K562 (cell line): ENCODE measurements around the gene LCLAT1.

Experiments used
- ASH1L ChIP-seq: fragments of 450-650 bp; IDR thresholded peaks from 2 replicates; pipeline ENCODE4 v1.6.1; 2018; ENCODE audit warnings: borderline replicate concordance, mild to moderate bottlenecking, low read depth; ENCODE audit not compliant: partially characterized antibody
- BRD4 ChIP-seq: fragments of 200-600 bp; sonication (generic); IDR thresholded peaks from 2 replicates; pipeline ENCODE4 v1.6.1; 2017; ENCODE audit warnings: inconsistent platforms
- NFYB ChIP-seq: IDR thresholded peaks from 2 replicates; pipeline ENCODE4 v1.6.1; 2011; ENCODE audit warnings: mild to moderate bottlenecking, moderate library complexity; ENCODE audit not compliant: insufficient read length; ENCODE audit errors: extremely low read depth
- NRF1 ChIP-seq, 2 experiments: fragments of 450-650 bp; IDR thresholded peaks in 1 of 2; conservative IDR thresholded peaks in 1 of 2; 2 replicates each; pipeline ENCODE4 v1.6.1; 2014; ENCODE audit warnings: mild to moderate bottlenecking in 2 of 2
- TF ChIP-seq, protein P1 (sequence below): fragments of 250-450 bp; sonication (Bioruptor Pico); IDR thresholded peaks from 2 replicates; pipeline ENCODE4 v1.4.0; 2020; ENCODE audit warnings: mild to moderate bottlenecking, moderate library complexity
- TF ChIP-seq, protein P2 (sequence below), 3 experiments: IDR thresholded peaks in 2 of 3; conservative IDR thresholded peaks in 1 of 3; 2 replicates each; pipeline ENCODE4 v1.5.1; 2011 to 2012; ENCODE audit warnings: low read length in 3 of 3, mild to moderate bottlenecking in 3 of 3, control low read depth in 2 of 3, improper control_type of control experiment in 1 of 3, inconsistent platforms in 1 of 3, low read depth in 1 of 3, mixed read lengths in 1 of 3, moderate library complexity in 1 of 3; ENCODE audit not compliant: insufficient read depth in 2 of 3
- TF ChIP-seq, protein P3 (sequence below), 2 experiments: IDR thresholded peaks; 2 replicates each; pipeline ENCODE4 v1.6.1; 2012; ENCODE audit warnings: improper control_type of control experiment in 2 of 2, low read depth in 2 of 2, low read length in 2 of 2, borderline replicate concordance in 1 of 2

DNA sequence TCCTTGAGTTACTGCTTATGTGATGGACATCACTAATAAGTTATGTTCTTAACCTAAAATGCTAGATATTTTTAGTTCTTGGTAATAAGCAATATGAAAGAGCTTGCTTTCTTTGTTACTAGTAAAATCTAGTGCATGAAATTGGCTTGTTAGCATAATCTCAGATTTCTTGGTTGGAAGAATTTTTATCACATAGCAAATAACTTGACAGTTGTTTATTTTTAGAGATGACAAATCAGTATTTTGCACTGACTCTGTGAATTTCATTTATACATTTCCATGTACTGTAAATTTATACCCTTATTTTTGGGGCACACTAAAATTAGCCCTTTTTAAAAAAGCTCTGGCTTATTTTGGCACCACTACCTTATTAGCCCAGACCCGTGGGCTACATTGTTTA, 45.6 kb downstream of the LCLAT1 start:
- TF ChIP-seq NFYB (no peak), ASH1L (no peak), NRF1 (conservative IDR thresholded peaks at IDR 0.05 in 1 of 2, IDR thresholded peaks at IDR 0.05 in 1 of 2) (no peak), BRD4 (no peak)
- TF ChIP-seq, protein P1, sequence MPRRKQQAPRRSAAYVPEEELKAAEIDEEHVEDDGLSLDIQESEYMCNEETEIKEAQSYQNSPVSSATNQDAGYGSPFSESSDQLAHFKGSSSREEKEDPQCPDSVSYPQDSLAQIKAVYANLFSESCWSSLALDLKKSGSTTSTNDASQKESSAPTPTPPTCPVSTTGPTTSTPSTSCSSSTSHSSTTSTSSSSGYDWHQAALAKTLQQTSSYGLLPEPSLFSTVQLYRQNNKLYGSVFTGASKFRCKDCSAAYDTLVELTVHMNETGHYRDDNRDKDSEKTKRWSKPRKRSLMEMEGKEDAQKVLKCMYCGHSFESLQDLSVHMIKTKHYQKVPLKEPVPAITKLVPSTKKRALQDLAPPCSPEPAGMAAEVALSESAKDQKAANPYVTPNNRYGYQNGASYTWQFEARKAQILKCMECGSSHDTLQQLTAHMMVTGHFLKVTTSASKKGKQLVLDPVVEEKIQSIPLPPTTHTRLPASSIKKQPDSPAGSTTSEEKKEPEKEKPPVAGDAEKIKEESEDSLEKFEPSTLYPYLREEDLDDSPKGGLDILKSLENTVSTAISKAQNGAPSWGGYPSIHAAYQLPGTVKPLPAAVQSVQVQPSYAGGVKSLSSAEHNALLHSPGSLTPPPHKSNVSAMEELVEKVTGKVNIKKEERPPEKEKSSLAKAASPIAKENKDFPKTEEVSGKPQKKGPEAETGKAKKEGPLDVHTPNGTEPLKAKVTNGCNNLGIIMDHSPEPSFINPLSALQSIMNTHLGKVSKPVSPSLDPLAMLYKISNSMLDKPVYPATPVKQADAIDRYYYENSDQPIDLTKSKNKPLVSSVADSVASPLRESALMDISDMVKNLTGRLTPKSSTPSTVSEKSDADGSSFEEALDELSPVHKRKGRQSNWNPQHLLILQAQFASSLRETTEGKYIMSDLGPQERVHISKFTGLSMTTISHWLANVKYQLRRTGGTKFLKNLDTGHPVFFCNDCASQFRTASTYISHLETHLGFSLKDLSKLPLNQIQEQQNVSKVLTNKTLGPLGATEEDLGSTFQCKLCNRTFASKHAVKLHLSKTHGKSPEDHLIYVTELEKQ (CRISPR knock-in tag) = no peak
- TF ChIP-seq, protein P2, sequence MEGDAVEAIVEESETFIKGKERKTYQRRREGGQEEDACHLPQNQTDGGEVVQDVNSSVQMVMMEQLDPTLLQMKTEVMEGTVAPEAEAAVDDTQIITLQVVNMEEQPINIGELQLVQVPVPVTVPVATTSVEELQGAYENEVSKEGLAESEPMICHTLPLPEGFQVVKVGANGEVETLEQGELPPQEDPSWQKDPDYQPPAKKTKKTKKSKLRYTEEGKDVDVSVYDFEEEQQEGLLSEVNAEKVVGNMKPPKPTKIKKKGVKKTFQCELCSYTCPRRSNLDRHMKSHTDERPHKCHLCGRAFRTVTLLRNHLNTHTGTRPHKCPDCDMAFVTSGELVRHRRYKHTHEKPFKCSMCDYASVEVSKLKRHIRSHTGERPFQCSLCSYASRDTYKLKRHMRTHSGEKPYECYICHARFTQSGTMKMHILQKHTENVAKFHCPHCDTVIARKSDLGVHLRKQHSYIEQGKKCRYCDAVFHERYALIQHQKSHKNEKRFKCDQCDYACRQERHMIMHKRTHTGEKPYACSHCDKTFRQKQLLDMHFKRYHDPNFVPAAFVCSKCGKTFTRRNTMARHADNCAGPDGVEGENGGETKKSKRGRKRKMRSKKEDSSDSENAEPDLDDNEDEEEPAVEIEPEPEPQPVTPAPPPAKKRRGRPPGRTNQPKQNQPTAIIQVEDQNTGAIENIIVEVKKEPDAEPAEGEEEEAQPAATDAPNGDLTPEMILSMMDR (IDR thresholded peaks at IDR 0.05 in 2 of 3, conservative IDR thresholded peaks at IDR 0.05 in 1 of 3; ENCODE audit: insufficient read depth in 2 of 3, low read depth in 1 of 3, low read length in 3 of 3) = no peak
- TF ChIP-seq, protein P3, sequence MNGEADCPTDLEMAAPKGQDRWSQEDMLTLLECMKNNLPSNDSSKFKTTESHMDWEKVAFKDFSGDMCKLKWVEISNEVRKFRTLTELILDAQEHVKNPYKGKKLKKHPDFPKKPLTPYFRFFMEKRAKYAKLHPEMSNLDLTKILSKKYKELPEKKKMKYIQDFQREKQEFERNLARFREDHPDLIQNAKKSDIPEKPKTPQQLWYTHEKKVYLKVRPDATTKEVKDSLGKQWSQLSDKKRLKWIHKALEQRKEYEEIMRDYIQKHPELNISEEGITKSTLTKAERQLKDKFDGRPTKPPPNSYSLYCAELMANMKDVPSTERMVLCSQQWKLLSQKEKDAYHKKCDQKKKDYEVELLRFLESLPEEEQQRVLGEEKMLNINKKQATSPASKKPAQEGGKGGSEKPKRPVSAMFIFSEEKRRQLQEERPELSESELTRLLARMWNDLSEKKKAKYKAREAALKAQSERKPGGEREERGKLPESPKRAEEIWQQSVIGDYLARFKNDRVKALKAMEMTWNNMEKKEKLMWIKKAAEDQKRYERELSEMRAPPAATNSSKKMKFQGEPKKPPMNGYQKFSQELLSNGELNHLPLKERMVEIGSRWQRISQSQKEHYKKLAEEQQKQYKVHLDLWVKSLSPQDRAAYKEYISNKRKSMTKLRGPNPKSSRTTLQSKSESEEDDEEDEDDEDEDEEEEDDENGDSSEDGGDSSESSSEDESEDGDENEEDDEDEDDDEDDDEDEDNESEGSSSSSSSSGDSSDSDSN (IDR thresholded peaks at IDR 0.05; ENCODE audit: borderline replicate concordance in 1 of 2, low read depth in 2 of 2, low read length in 2 of 2) = no peak
